GM18511 (cell line): Measurements from ENCODE around the gene FXYD5.

Experiments used
- ATAC-seq: cut with Tn5 transposase; IDR thresholded peaks from one replicate; pipeline ENCODE4 v1.9.1; 2021; ENCODE audit warnings: mild to moderate bottlenecking, moderate library complexity; ENCODE audit not compliant: unreplicated experiment

FXYD5 gene

GRCh38 chr19:35211545-35212230 lies 57.2 kb downstream of the FXYD5 start:
- ATAC-seq, result no peak

- no peak for ATAC-seq
Observed at GRCh38 chr19:35212241-35212640, 57.7 kb downstream of the FXYD5 start.

GRCh38 chr19:35213663-35214632 lies 59.4 kb downstream of the FXYD5 start:
- peak; percentile 82 for ATAC-seq

- ATAC-seq, result no peak
Observed at GRCh38 chr19:35214766-35215422, 60.4 kb downstream of the FXYD5 start.

- no peak for ATAC-seq
Observed at GRCh38 chr19:35216016-35216832, 61.7 kb downstream of the FXYD5 start.

- ATAC-seq, result no peak
Observed at GRCh38 chr19:35216833-35217648, 62.5 kb downstream of the FXYD5 start.

- ATAC-seq, result no peak
Observed at GRCh38 chr19:35217649-35217990, 63.1 kb downstream of the FXYD5 start.

GRCh38 chr19:35219008-35219407 lies 64.5 kb downstream of the FXYD5 start:
- no peak for ATAC-seq
